HG02623 (cell line): ENCODE measurements around the gene PPP1R7.

Experiments used
- ATAC-seq: cut with Tn5 transposase; IDR thresholded peaks from one replicate; pipeline ENCODE4 v1.9.1; 2021; ENCODE audit warnings: moderate library complexity; ENCODE audit not compliant: unreplicated experiment

PPP1R7 gene

DNA sequence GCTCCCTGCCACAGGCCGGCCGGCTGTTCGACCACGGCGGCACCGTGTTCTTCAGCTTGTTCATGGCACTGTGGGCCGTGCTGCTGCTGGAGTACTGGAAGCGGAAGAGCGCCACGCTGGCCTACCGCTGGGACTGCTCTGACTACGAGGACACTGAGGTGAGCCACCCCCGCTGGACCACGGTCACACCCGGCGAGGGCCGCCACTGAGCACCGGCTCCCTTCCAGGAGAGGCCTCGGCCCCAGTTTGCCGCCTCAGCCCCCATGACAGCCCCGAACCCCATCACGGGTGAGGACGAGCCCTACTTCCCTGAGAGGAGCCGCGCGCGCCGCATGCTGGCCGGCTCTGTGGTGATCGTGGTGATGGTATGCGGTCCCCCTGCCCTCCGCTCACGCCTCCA lies 59.0 kb downstream of the PPP1R7 start:
- ATAC-seq, result no peak

DNA sequence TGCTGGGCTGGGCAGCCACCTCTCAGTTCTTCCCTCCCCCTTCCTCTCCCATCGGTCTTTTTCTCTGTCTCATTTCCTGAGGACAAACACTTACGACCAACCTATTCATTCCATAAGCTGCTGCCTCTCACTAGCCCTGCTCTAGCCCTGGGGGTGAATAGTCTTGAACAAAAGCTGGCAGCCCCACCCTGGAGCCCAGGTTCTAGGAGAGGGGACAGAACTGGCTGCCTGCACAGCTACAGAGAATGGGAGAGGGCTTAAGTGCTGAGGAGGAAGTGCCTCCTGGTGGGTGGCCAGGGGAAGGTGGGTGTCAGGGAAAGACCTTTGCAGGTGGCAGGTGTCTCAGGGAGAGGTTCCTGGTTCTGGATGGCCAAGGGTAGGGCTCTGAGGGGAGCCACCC lies 61.0 kb downstream of the PPP1R7 start:
- ATAC-seq, result no peak

DNA sequence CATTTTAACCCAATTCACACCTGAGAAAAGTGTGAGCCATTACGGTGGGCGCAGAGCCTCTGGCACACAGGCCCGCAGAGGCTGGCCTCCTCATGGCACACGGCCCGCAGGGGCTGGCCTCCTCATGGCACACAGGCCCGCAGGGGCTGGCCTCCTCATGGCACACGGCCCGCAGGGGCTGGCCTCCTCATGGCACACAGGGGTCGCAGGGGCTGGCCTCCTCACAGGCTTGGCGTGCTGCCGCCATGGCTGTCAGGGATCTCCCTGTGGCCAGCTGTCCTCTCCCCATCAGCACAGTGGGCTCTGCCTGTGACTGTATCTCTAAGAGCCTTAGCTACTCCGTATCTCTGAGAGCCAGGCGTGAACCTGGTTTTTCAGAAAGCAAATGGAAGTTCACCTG lies 62.8 kb downstream of the PPP1R7 start:
- ATAC-seq, result no peak

DNA sequence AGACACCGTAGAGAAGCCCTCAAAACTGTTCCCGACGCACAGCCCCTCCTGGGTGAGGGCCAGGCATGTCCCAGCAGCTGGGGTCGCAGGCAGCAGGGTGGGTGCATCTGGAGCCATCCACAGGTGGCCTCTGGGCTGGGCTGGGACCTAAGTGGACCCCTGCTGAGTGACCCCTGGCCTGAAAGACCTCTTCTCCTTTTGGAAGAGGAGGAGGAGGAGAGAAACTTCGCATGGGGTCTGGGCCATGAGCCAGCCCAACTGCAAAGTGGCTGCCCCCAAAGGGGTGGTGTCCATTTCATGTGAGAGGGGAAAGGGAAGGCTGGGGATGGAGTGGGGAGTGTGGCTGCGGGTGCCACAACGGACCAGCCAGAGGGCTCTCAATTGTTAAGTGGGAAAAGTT lies 63.3 kb downstream of the PPP1R7 start:
- no peak for ATAC-seq

DNA sequence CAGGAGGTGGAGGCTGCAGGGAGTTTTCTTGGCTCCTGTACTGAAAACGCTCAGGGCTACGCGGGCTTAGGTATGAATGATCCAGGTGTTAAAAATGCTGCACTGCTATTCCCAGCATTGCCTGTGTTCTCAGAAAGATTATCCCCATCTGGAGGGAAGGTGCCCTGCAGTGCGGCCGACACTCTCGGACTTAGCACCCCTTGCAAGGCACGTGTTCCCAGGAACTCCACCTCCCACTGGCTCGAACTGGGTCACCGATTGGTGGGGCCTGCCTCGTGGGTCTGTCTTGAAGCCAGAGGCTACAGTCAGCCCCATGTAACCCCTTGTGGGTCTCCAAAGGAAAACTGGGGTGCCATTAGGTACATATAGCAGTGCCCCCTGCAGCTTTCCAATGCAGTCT lies 63.9 kb downstream of the PPP1R7 start:
- ATAC-seq, result no peak

DNA sequence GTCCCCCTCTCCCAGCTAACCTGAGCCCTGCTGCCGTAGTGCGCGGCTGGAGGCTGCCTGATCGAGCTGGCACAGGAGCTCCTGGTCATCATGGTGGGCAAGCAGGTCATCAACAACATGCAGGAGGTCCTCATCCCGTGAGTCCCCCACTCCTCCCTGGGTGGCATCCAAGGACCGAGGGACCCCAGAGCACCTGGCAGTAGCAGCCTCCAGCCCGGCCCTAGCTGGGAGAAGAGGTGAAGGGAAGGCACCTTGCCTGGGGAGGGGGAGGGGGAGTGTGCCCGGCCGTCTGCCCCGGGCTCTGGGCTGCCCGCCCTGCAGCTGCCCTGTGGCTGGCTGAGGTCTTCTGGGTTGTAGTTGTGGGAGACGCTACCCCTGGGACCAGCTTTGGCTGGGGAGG lies 64.5 kb downstream of the PPP1R7 start:
- ATAC-seq, result no peak

DNA sequence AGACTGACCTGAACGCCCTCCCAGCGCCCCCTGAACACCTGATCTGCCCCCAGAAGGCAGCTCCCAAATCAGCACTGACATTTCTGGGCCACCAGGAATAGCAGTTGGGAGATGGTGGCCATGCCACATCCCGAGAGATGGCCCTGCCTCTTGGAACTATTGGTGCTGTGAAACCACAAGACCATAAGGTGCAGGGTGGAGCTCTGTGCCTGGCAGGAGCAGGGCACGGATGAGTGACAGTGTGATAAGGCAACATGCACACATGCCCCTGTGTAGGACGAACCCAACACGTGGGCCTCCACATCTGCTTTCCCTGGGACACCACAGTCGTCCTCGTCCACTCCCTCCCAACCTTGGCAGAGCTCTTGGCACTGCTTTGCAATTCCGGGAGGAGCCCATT lies 65.2 kb downstream of the PPP1R7 start:
- no peak for ATAC-seq

DNA sequence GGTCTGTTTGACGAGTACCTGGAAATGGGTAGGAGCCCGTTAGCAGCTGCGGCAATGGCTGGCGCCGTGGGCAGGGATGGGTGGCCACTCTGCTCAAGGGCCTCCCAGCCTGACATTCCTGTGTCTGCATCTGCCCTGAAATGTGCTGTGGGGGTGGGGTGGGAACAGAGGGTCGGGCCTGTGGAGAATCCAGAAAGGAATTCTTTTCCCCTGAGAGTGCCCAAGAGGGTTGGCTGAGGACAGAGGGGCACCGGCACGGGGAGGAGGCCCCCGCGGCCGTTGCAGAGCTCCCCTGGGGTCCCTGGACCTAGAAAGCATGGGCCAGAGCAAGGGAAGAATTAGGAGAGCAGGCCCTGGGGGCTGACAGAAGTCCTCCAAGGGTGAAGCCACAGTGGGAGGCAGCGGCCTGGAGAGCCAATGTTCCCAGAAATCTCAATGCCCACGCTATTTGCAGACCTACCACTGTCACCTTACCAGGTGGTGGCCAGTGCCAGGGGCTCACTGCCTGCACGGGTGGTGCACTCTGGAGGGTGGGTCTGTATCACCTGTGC lies 66.0 kb downstream of the PPP1R7 start:
- ATAC-seq, result no peak

DNA sequence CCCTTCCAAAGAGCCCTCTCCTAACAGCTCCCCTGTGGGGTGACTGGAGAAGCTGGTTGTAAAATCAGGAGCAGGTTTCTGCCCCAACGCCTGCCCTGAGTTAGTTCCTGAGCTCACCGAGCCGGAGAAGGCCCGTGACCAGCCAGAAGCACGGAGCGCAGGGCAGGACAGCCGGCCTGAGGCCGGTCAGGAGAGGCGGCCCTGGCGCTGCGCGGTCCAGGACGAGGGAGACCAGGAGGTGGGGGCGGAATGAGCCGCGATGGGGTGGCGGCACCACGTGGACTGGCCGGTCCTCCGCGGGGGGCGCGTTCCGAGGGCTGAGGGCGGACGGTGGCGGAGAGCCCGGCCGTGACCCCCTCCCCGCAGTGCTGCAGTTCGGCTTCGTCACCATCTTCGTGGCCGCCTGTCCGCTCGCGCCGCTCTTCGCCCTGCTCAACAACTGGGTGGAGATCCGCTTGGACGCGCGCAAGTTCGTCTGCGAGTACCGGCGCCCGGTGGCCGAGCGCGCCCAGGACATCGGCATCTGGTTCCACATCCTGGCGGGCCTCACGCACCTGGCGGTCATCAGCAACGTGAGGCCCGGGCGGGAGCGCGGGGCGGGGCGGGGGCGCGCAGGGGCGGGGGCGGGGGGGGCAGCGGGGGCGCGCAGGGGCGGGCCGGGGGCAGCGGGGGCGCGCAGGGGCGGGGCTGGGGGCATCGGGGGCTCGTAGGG lies 67.2 kb downstream of the PPP1R7 start:
- no peak for ATAC-seq

DNA sequence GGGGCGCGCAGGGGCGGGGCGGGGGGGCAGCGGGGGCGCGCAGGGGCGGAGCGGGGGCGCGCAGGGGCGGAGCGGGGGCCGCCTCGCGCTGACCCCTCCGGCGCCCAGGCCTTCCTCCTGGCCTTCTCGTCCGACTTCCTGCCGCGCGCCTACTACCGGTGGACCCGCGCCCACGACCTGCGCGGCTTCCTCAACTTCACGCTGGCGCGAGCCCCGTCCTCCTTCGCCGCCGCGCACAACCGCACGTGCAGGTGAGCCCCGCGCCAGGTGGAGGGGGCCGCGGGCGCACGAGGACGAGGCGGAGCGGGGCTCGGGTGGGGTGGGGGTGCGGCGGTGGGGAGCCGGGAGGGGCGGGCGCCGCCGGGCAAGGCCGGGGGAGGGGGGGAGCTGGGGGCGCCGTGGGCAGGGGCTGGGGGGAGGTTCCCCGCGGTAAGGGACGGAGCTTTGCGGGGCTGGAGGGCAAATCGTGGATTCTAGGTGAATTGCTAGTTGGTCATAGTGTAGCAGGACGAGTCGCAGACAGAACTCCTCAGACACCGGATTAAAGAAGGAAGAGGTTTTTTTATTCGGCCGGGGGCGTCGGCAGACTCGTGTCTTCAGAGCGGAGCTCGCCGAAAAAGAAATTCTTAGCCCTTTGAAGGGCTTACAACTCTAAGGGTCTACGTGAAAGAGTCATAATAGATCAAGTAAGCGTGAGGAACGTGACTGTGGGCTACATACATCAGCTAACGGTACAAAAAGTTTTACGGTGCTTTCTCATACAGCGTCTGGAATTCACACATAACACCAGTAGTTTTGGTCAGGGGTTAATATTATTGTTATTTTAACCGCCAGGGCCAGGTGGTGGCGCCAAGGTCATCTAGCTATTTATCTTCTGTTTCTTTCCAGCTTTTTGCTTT lies 68.1 kb downstream of the PPP1R7 start:
- ATAC-seq, result no peak

DNA sequence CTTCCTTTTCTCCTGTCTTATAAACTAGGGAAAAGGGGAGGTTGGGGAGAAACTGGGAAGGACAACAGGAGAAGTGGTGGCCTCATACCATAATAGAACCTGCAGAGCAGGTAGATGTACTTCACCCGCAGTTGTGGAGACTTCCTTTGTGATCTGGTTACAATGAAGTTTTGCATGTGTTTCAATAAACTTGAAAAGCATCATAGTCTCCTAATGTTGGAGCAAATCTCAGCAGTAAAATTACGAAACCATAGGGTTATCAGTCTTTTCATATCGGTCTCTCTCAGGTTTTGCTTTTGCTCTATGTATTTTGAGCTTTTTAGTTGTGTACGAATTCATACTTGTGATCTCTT lies 68.7 kb downstream of the PPP1R7 start:
- no peak for ATAC-seq

DNA sequence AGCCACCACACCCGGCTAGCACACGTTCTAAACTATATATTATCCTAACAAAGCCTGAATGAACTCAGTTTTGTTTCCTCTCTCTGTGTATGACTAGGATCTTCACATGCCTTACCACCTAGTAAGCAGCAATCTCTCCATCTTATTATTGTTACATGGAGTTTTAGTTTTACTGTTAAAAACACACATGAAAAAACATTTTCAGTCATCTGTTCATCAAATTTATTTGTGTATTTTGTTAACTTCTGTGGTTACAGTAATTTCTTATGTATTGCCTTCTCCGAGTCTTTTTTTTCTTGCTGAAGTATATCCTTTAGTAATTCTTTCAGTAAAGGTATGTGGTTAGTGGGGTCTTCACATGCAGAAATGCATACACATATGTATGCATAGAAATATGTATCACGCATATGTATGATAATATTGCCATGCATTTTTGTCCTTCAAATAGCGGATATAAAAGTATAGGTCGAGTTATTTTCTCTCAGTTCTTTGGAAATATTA lies 69.6 kb downstream of the PPP1R7 start:
- no peak for ATAC-seq

DNA sequence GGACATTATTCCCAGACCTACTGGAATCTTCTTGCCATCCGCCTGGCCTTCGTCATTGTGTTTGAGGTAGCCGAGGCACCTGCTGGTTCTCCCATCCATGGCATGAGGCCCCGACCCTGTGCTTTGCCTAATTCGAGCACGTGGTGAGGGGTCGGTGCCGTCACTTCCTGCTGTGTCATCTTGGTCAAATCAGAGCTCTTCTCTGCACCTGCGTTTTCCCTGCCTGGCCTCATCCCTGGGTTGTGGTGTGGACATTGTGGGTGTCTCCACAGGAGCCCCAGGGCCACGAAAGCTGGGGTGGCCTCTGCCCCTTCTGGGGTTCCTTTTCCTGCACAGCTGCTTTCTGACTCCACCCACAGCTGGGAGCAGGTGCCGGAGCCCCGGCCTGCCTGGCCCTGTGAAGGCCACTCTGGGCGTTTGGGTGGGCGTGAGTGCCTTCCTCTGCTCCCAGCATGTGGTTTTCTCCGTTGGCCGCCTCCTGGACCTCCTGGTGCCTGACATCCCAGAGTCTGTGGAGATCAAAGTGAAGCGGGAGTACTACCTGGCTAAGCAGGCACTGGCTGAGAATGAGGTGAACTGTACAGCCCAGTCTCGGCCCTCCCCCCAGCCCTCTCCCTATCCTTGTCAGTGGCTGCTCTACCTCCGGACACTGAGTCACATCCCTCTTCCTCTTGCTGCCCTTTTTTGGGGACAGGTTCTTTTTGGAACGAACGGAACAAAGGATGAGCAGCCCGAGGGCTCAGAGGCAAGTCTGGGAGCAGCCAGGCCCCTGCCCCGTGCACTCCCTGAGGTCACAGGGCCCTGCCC lies 73.1 kb downstream of the PPP1R7 start:
- ATAC-seq, result no peak

DNA sequence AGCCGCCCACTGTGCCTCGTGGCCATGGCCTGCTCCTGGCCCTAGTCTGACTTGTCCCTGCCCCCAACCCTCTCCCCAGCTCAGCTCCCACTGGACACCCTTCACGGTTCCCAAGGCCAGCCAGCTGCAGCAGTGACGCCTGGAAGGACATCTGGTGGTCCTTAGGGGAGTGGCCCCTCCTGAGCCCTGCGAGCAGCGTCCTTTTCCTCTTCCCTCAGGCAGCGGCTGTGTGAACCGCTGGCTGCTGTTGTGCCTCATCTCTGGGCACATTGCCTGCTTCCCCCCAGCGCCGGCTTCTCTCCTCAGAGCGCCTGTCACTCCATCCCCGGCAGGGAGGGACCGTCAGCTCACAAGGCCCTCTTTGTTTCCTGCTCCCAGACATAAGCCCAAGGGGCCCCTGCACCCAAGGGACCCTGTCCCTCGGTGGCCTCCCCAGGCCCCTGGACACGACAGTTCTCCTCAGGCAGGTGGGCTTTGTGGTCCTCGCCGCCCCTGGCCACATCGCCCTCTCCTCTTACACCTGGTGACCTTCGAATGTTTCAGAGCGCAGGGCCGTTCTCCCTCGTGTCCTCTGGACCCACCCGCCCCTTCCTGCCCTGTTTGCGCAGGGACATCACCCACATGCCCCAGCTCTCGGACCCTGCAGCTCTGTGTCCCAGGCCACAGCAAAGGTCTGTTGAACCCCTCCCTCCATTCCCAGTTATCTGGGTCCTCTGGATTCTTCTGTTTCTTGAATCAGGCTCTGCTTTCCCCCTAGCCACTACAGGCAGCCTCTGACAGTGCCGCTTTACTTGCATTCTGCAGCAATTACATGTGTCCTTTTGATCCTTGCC lies 74.0 kb downstream of the PPP1R7 start:
- no peak for ATAC-seq

DNA sequence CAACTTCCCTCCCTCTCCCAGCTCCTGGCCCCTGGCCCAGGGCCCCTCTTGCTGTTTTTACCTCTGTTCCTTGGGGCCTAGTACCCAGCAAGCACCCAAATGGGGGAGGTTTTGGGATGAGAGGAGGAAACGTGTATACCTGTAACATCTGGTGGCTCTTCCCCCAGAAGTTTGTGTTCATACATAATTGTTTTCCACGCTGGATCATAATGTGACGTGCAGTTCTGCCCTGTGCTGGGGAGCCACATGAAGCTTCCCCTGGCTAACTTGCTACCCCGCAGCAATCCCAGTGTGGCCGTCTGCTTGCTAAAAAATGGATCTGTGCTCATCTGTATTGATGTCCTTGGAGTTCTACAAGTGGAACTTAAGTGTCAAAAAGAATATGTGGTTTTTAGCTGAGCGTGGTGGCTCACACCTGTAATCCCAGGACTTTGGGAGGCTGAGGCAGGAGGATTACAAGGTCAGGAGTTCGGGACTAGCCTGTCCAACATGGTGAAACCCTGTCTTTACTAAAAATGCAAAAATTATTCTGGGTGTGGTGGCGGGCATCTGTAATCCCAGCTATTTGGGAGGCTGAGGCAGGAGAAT lies 74.7 kb downstream of the PPP1R7 start:
- ATAC-seq, result no peak

DNA sequence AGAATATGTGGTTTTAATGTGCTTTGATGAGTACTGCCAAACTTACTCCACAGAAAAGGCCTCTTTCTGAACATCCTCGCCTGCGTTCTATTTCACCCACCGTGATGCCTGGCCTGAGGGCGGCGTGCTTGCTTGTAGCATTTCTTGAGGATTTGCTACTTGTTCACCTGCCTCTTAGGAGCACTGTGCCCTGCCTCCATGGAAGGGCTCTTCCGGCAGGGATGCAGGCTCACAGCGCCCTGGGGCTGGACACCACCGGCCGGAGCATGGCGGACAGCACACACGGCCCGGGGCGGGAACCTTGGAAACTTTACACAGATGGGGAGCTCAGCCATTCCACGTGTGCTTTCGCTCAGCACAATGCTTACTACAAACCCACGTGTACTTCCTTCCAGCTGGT lies 75.3 kb downstream of the PPP1R7 start:
- ATAC-seq, result no peak

DNA sequence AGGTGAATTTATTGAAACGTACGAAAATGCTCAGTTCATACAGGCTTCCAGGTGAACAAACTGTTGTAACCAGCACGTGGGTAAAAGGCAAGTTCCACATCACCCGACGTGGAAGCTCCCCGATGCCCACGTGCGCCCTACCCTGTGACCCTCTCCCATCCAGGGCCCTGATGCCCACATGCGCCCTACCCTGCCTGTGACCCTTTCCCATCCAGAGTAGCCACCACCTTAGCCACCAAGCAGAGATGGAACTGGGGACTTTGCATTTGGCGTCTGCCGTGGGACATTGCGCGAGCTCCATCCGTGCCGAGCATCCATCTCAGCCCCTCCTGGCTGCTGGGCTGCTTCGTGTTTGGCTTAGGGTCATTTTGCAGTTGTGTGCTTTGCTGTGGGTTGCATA lies 75.7 kb downstream of the PPP1R7 start:
- no peak for ATAC-seq

DNA sequence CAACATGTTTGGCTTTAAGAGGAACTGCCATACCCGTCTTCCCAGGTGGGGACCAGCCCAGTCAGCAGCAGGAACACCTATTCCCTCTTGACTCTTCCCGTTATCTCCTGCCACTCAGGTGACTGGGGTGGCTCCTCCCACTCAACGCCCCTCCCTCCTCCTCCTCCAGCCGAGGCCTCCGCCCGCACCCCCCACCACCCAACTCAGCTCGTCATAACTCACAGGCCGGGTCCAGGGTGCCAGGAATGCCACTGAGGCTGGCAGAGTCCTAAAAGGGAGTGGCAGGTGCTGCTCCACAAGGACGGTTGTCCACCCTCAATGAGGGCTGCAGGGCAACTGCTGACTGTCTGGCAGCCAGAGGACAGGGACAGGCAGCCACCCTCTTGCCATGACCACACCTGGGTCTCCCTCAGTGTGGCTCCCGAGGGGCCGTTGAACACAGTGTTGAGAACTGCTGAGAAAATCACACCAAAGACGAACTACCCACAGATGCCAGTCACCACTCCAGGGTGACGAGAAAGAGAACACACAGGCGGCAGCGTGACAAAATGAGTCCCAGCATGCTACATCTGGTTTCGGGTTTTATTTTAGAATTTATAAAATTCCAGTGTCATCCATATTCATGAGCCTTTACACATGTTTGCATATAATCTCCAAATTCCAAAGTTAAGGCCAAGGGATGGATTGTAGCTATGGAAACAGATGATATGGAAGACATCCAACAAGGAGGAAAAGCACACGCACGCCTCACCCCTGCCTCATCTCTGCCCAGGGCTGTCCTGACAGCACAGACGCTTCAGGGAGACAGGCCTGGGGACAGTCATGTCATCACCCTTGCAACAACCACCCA lies 76.7 kb downstream of the PPP1R7 start:
- no peak for ATAC-seq

DNA sequence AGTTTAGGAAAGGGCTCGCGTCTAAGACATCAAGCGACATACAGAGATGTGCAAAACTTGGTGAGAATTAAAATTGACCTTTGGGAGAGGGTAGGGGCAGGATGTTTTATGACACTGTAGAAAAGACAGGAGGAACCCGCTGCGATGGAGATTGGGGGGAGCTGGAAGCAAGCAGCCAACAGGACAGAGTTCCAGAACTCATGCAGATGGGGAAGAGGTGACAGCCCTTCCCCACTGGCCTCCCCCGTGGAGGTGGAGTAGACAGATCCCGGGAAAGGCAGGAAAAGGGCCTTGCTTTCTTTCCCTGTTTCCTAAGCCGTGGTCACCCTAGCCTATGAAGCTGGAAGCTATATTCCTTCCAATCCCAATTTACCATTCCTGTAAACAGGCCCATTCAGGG lies 77.3 kb downstream of the PPP1R7 start:
- no peak for ATAC-seq
